NCI-H2107 treated with DMSO at 0.1 percent for 48 hours (cell line): ENCODE measurements around the gene CSMD2.

ENCODE experiments used
- DNase-seq: peaks from one replicate; lab custom pipeline; 2025; ENCODE audit not compliant: unreplicated experiment; lab: John Stamatoyannopoulos, UW

The CSMD2 gene

GRCh38 chr1:33723251-33723650 is 441.8 kb downstream of the CSMD2 start:
- DNase-seq: no peak

- DNase-seq: no peak
Measured at GRCh38 chr1:33721301-33721815, 443.7 kb downstream of the CSMD2 start.

GRCh38 chr1:33719771-33720670 is 445.0 kb downstream of the CSMD2 start:
- DNase-seq: no peak

GRCh38 chr1:33719326-33719725 is 445.7 kb downstream of the CSMD2 start:
- no peak for DNase-seq

- DNase-seq: no peak
Measured at GRCh38 chr1:33718186-33718585, 446.8 kb downstream of the CSMD2 start.

- DNase-seq: no peak
Measured at GRCh38 chr1:33716976-33717688, 447.9 kb downstream of the CSMD2 start.

GRCh38 chr1:33715195-33715811 is 449.7 kb downstream of the CSMD2 start:
- no peak for DNase-seq

GRCh38 chr1:33714421-33714820 is 450.6 kb downstream of the CSMD2 start:
- DNase-seq: no peak

- no peak for DNase-seq
Measured at GRCh38 chr1:33713058-33713877, 451.8 kb downstream of the CSMD2 start.

GRCh38 chr1:33712186-33712585 is 452.8 kb downstream of the CSMD2 start:
- DNase-seq: no peak

- DNase-seq: no peak
Measured at GRCh38 chr1:33711511-33711910, 453.5 kb downstream of the CSMD2 start.

GRCh38 chr1:33710967-33711366 is 454.1 kb downstream of the CSMD2 start:
- no peak for DNase-seq

GRCh38 chr1:33709783-33710718 is 455.0 kb downstream of the CSMD2 start:
- no peak for DNase-seq

- no peak for DNase-seq
Measured at GRCh38 chr1:33709174-33709782, 455.8 kb downstream of the CSMD2 start.

- no peak for DNase-seq
Measured at GRCh38 chr1:33706634-33707255, 458.3 kb downstream of the CSMD2 start.

- no peak for DNase-seq
Measured at GRCh38 chr1:33703464-33703863, 461.6 kb downstream of the CSMD2 start.

- DNase-seq: no peak
Measured at GRCh38 chr1:33698361-33699035, 466.5 kb downstream of the CSMD2 start.

GRCh38 chr1:33697816-33698215 is 467.2 kb downstream of the CSMD2 start:
- DNase-seq: no peak
